ENCODE results near the gene KCNC1. TPM values are rescaled to one million over a fixed set of nuclear protein-coding genes. Genes with fewer than 3 reads are reported as not detected.
A peak's percentile ranks its signal among the peaks of the same experiment; 100 is the strongest.

The KCNC1 gene
- polyA plus RNA-seq, 2 of the 4 experiments (the other 2 are of a cell fraction): 0.08 TPM; not detected in 1

DNA sequence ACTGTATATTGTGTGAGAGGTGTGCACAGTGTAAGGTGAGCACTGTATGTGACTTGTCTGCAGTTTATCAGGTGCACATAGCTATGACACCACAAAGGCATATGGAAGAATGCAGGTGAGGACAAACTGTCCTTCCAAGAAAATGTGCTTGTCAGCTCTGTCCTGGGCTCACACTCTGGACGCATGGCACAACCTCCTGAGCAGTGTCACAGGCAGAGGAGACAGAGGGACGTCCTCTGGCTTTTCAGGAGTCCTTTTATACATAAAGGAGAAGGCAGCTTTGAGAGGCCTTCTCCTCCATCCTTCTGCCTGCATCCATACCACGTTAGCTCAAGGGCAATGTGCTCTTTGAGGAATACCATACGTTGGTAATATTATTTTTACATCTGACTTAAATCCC lies 22.7 kb upstream of the KCNC1 start:
- Histone ChIP-seq H3K9me3 (no peaks in the 10 kb centered on the region), H3K4me1 (no peaks in the 10 kb centered on the region), H3K4me3 (no peak overlapping the region), H3K27ac (no peak overlapping the region), H3K4me2 (no peak overlapping the region)
- ATAC-seq (peak; percentile 26 to 36; a peak in 1 of 6 replicates), DNase-seq (ENCODE audit: low read depth in 1 of 2, low spot score in 1 of 2) (no peak), FAIRE-seq (no peak)
- POLR2A ChIA-PET: no interaction called here
- CTCF ChIA-PET: interaction anchor here (1.0 to 2.1 kb wide), 4 partner anchors 10 to 113 kb away, joined by 3 to 8 read pairs (median 4); no protein-coding TSS in a partner anchor
- WGBS (ENCODE audit: missing lambda C conversion rate): 2% methylated on average over 4 of the region's 4 CpGs
- TF ChIP-seq MAFK (IDR thresholded peaks at IDR 0.05; ENCODE audit: partially characterized antibody) (no peak), KDM1A (IDR thresholded peaks at IDR 0.05; ENCODE audit: low read depth) (no peak), JUNB (IDR thresholded peaks at IDR 0.05) (no peak), EHMT2 (IDR thresholded peaks at IDR 0.05; ENCODE audit: low read depth) (no peak), RARB (CRISPR knock-in tag; IDR thresholded peaks at IDR 0.05) (no peak), RAD21 (conservative IDR thresholded peaks at IDR 0.05 in 1 of 2, IDR thresholded peaks at IDR 0.05 in 1 of 2) (no peak), RNF2 (IDR thresholded peaks at IDR 0.05; ENCODE audit: borderline replicate concordance, low read depth) (no peak), NR3C1 (IDR thresholded peaks at IDR 0.05) (no peak), ZNF302 (CRISPR knock-in tag; IDR thresholded peaks at IDR 0.05) (no peak), HDAC2 (IDR thresholded peaks at IDR 0.05) (no peak)
- TF ChIP-seq, protein P1, sequence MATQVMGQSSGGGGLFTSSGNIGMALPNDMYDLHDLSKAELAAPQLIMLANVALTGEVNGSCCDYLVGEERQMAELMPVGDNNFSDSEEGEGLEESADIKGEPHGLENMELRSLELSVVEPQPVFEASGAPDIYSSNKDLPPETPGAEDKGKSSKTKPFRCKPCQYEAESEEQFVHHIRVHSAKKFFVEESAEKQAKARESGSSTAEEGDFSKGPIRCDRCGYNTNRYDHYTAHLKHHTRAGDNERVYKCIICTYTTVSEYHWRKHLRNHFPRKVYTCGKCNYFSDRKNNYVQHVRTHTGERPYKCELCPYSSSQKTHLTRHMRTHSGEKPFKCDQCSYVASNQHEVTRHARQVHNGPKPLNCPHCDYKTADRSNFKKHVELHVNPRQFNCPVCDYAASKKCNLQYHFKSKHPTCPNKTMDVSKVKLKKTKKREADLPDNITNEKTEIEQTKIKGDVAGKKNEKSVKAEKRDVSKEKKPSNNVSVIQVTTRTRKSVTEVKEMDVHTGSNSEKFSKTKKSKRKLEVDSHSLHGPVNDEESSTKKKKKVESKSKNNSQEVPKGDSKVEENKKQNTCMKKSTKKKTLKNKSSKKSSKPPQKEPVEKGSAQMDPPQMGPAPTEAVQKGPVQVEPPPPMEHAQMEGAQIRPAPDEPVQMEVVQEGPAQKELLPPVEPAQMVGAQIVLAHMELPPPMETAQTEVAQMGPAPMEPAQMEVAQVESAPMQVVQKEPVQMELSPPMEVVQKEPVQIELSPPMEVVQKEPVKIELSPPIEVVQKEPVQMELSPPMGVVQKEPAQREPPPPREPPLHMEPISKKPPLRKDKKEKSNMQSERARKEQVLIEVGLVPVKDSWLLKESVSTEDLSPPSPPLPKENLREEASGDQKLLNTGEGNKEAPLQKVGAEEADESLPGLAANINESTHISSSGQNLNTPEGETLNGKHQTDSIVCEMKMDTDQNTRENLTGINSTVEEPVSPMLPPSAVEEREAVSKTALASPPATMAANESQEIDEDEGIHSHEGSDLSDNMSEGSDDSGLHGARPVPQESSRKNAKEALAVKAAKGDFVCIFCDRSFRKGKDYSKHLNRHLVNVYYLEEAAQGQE (IDR thresholded peaks at IDR 0.05): no peak
- TF ChIP-seq, protein P2, sequence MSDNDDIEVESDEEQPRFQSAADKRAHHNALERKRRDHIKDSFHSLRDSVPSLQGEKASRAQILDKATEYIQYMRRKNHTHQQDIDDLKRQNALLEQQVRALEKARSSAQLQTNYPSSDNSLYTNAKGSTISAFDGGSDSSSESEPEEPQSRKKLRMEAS (IDR thresholded peaks at IDR 0.05): no peak
- TF ChIP-seq, protein P3, sequence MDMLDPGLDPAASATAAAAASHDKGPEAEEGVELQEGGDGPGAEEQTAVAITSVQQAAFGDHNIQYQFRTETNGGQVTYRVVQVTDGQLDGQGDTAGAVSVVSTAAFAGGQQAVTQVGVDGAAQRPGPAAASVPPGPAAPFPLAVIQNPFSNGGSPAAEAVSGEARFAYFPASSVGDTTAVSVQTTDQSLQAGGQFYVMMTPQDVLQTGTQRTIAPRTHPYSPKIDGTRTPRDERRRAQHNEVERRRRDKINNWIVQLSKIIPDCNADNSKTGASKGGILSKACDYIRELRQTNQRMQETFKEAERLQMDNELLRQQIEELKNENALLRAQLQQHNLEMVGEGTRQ (IDR thresholded peaks at IDR 0.05): no peak
- TF ChIP-seq, protein P4, sequence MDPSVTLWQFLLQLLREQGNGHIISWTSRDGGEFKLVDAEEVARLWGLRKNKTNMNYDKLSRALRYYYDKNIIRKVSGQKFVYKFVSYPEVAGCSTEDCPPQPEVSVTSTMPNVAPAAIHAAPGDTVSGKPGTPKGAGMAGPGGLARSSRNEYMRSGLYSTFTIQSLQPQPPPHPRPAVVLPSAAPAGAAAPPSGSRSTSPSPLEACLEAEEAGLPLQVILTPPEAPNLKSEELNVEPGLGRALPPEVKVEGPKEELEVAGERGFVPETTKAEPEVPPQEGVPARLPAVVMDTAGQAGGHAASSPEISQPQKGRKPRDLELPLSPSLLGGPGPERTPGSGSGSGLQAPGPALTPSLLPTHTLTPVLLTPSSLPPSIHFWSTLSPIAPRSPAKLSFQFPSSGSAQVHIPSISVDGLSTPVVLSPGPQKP (IDR thresholded peaks at IDR 0.05; ENCODE audit: low read depth, low read length): no peak
- TF ChIP-seq, protein P5, sequence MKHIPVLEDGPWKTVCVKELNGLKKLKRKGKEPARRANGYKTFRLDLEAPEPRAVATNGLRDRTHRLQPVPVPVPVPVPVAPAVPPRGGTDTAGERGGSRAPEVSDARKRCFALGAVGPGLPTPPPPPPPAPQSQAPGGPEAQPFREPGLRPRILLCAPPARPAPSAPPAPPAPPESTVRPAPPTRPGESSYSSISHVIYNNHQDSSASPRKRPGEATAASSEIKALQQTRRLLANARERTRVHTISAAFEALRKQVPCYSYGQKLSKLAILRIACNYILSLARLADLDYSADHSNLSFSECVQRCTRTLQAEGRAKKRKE (CRISPR knock-in tag; IDR thresholded peaks at IDR 0.05; ENCODE audit: low read depth): no peak

DNA sequence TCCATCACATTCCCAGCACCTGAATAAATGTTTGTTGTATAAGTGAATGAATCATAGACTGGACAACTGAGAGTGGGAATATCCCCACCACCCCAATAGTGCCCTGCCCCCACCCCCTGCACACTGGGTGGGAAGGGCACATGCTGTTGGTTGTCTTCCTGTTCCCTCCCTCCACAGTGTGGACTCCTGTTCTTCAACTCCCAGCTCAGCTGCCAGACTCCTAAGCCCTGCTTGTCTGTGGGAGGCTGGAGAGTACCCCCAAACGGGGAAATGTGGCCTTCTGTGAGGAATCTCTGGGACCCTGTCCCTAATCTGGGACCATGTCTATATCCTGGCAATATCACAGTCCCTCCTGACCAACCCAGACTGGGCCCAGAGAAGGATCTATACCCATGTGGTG lies 20.7 kb upstream of the KCNC1 start:
- no peaks in the 10 kb centered on the region for H3K4me1 ChIP-seq
- FAIRE-seq (no peak), ATAC-seq (no peak), DNase-seq (ENCODE audit: low read depth in 1 of 2, low spot score in 1 of 2) (no peak)
- H3K4me2 ChIP-seq: no peak overlapping the region
- no peaks in the 10 kb centered on the region for H3K9me3 ChIP-seq
- no peak overlapping the region for H3K4me3 ChIP-seq
- no peak for TF ChIP-seq TP53 (CRISPR knock-in tag; IDR thresholded peaks at IDR 0.05)
- TF ChIP-seq, protein P6, sequence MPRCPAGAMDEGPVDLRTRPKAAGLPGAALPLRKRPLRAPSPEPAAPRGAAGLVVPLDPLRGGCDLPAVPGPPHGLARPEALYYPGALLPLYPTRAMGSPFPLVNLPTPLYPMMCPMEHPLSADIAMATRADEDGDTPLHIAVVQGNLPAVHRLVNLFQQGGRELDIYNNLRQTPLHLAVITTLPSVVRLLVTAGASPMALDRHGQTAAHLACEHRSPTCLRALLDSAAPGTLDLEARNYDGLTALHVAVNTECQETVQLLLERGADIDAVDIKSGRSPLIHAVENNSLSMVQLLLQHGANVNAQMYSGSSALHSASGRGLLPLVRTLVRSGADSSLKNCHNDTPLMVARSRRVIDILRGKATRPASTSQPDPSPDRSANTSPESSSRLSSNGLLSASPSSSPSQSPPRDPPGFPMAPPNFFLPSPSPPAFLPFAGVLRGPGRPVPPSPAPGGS (IDR thresholded peaks at IDR 0.05): no peak
- TF ChIP-seq CBX8 (IDR thresholded peaks at IDR 0.05): no peak
- TF ChIP-seq, protein P7, sequence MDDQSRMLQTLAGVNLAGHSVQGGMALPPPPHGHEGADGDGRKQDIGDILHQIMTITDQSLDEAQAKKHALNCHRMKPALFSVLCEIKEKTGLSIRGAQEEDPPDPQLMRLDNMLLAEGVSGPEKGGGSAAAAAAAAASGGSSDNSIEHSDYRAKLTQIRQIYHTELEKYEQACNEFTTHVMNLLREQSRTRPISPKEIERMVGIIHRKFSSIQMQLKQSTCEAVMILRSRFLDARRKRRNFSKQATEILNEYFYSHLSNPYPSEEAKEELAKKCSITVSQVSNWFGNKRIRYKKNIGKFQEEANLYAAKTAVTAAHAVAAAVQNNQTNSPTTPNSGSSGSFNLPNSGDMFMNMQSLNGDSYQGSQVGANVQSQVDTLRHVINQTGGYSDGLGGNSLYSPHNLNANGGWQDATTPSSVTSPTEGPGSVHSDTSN (IDR thresholded peaks at IDR 0.05): no peak
- TF ChIP-seq FOXS1 (CRISPR knock-in tag; IDR thresholded peaks at IDR 0.05): no peak
- no peak for TF ChIP-seq GATA3 (IDR thresholded peaks at IDR 0.05; ENCODE audit: borderline replicate concordance)
- no peak for TF ChIP-seq JUN (IDR thresholded peaks at IDR 0.05)
- no peak for TF ChIP-seq EP300 (IDR thresholded peaks at IDR 0.05)
- no peak for TF ChIP-seq MAZ (IDR thresholded peaks at IDR 0.05; ENCODE audit: borderline replicate concordance, low read depth, low read length)
- TF ChIP-seq CBX2 (IDR thresholded peaks at IDR 0.05; ENCODE audit: borderline replicate concordance, low read depth): no peak
- TF ChIP-seq RAD21 (conservative IDR thresholded peaks at IDR 0.05 in 1 of 2, IDR thresholded peaks at IDR 0.05 in 1 of 2): no peak
- POLR2A ChIA-PET: no interaction called here
- WGBS (ENCODE audit: missing lambda C conversion rate): no CpG with 5 or more reads among the region's 1 CpG
- CTCF ChIA-PET: interaction anchor here (10.4 kb wide), 1 partner anchor 19 kb away, joined by 85 read pairs; the partner anchor contains the start of gene KCNC1
- no peak overlapping the region for H3K27ac ChIP-seq

Data from A549 (cell line).